ENCODE results near the gene SLC17A9.

SLC17A9 gene

GRCh38 chr20:62982124-62983075 is 29.9 kb downstream of the SLC17A9 start:
- DNase-seq (ENCODE audit: low spot score), result no peak

GRCh38 chr20:62983210-62983609 is 30.7 kb downstream of the SLC17A9 start:
- no peak for DNase-seq (ENCODE audit: low spot score)

GRCh38 chr20:62984666-62985443 is 32.3 kb downstream of the SLC17A9 start:
- no peak for DNase-seq (ENCODE audit: low spot score)

GRCh38 chr20:62985444-62985778 is 32.9 kb downstream of the SLC17A9 start:
- no peak for DNase-seq (ENCODE audit: low spot score)

- DNase-seq (ENCODE audit: low spot score), result no peak
Observed at GRCh38 chr20:62986257-62986800, 33.8 kb downstream of the SLC17A9 start.

- no peak for DNase-seq (ENCODE audit: low spot score)
Observed at GRCh38 chr20:62987114-62987513, 34.6 kb downstream of the SLC17A9 start.

GRCh38 chr20:62989201-62989601 is 36.7 kb downstream of the SLC17A9 start:
- no peak for DNase-seq (ENCODE audit: low spot score)

GRCh38 chr20:62990306-62990825 is 37.9 kb downstream of the SLC17A9 start:
- DNase-seq (ENCODE audit: low spot score), result no peak

- no peak for DNase-seq (ENCODE audit: low spot score)
Observed at GRCh38 chr20:62991196-62991807, 38.8 kb downstream of the SLC17A9 start.

GRCh38 chr20:62991863-62992262 is 39.4 kb downstream of the SLC17A9 start:
- no peak for DNase-seq (ENCODE audit: low spot score)

GRCh38 chr20:62993856-62994494 is 41.5 kb downstream of the SLC17A9 start:
- no peak for DNase-seq (ENCODE audit: low spot score)

GRCh38 chr20:62994869-62995281 is 42.4 kb downstream of the SLC17A9 start:
- no peak for DNase-seq (ENCODE audit: low spot score)

- DNase-seq (ENCODE audit: low spot score), result no peak
Observed at GRCh38 chr20:62995481-62995880, 43.0 kb downstream of the SLC17A9 start.

GRCh38 chr20:62995898-62996595 is 43.5 kb downstream of the SLC17A9 start:
- no peak for DNase-seq (ENCODE audit: low spot score)

- DNase-seq (ENCODE audit: low spot score), result no peak
Observed at GRCh38 chr20:62996596-62996982, 44.1 kb downstream of the SLC17A9 start.

GRCh38 chr20:62997417-62998035 is 45.0 kb downstream of the SLC17A9 start:
- DNase-seq (ENCODE audit: low spot score), result no peak

GRCh38 chr20:62998449-62998848 is 45.9 kb downstream of the SLC17A9 start:
- no peak for DNase-seq (ENCODE audit: low spot score)

- no peak for DNase-seq (ENCODE audit: low spot score)
Observed at GRCh38 chr20:62999580-62999979, 47.1 kb downstream of the SLC17A9 start.

- no peak for DNase-seq (ENCODE audit: low spot score)
Observed at GRCh38 chr20:63000036-63000435, 47.5 kb downstream of the SLC17A9 start.

- no peak for DNase-seq (ENCODE audit: low spot score)
Observed at GRCh38 chr20:63000958-63001357, 48.4 kb downstream of the SLC17A9 start.

GRCh38 chr20:63002511-63002910 is 50.0 kb downstream of the SLC17A9 start:
- no peak for DNase-seq (ENCODE audit: low spot score)
